ENCODE results near the gene NR2F1-AS1.
"Not testable (repeated sequence)": the region's sequence is repeated elsewhere in the genome, so short reads cannot be mapped to it uniquely, and the experiment has no call there.

Gene NR2F1-AS1

DNA sequence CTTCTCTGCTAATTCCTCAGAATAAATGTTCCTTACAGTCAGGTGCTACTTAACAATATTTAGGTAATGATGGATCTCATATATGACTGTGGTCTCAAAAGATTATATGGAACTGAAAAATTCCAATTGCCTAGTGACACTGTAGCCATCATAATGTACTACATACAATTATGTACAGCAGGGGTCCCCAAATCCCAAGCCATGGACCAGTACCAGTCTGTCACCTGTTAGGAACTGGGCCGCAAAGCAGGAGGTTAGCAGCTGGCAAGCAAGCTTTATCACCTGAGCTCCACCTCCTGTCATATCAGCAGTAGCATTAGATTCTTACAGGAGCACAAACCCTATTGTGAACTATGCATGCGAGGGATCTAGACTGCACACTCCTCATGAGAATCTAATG, 69.6 kb downstream of the NR2F1-AS1 start:
- H3K9ac ChIP-seq (ENCODE audit: low read depth, low read length), result no peak overlapping the region
- H3K9me3 ChIP-seq (ENCODE audit: control insufficient read depth, insufficient read depth, low read length), result no peaks in the 10 kb centered on the region
- no peaks in the 10 kb centered on the region for H3K36me3 ChIP-seq (ENCODE audit: control insufficient read depth, insufficient read depth, low read length)
- no peak overlapping the region for H3K4me3 ChIP-seq (ENCODE audit: low read depth, low read length)
- H3K27me3 ChIP-seq (ENCODE audit: control insufficient read depth, insufficient read depth, low read length), result no peaks in the 10 kb centered on the region
- H3K4me1 ChIP-seq (ENCODE audit: control insufficient read depth, insufficient read depth, low read length), result no peaks in the 10 kb centered on the region

DNA sequence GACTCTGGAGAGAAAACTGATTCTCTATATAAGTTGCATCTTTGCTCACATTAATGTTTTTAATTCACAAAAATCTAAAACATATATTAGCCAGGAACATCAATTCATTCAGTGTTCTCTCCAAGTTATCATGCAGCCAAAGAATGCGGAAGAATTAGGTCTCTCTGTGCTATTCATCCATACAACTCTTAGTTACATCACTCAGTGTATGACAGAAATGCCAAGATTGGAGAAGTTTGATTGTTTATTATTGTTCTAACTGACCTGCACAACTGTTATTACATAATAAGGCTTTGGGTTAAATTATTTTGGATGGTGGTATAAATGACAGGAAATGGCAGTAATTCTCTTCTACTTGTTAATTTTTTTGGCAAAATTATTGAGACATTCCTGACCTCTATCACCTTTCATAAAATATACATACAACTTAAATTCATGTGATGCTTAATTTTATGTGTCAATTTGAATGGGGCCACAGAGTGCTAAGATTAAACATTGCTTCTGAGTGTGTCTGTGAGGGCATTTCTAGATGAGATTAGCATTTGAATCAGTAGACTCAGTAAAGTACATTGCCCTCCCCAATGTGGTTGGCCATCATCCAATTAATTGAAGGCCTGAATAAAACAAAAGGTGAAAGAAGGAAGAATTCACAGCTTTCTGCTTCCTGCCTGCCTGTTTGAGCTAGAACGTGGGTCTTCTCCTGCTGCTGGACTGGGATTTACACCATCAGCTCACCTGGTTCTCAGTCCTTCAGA, 70.2 kb downstream of the NR2F1-AS1 start:
- H3K4me3 ChIP-seq (ENCODE audit: low read depth, low read length), result no peak overlapping the region
- H3K36me3 ChIP-seq (ENCODE audit: control insufficient read depth, insufficient read depth, low read length), result no peaks in the 10 kb centered on the region
- H3K4me1 ChIP-seq (ENCODE audit: control insufficient read depth, insufficient read depth, low read length), result no peaks in the 10 kb centered on the region
- H3K9me3 ChIP-seq (ENCODE audit: control insufficient read depth, insufficient read depth, low read length), result no peaks in the 10 kb centered on the region
- no peak overlapping the region for H3K9ac ChIP-seq (ENCODE audit: low read depth, low read length)
- H3K27me3 ChIP-seq (ENCODE audit: control insufficient read depth, insufficient read depth, low read length), result no peaks in the 10 kb centered on the region

DNA sequence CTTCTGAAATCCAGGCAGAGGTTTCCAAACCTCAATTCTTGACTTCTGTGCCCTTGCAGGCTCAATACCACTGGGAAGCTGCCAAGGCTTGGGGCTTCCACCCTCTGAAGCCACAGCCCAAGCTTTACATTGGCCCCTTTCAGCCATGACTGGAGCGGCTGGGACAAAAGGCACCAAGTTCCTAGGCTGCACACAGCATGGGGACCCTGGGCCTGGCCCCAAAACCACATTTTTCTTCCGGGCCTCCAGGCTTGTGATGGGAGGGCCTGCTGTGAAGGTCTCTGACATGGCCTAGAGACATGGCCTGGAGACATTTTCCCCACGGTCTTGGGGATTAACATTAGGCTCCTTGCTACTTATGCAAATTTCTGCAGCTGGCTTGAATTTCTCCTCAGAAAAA, 75.5 kb downstream of the NR2F1-AS1 start:
- H3K9me3 ChIP-seq (ENCODE audit: control insufficient read depth, insufficient read depth, low read length); H3K9ac ChIP-seq (ENCODE audit: low read depth, low read length); H3K4me3 ChIP-seq (ENCODE audit: low read depth, low read length); H3K27me3 ChIP-seq (ENCODE audit: control insufficient read depth, insufficient read depth, low read length); H3K4me1 ChIP-seq (ENCODE audit: control insufficient read depth, insufficient read depth, low read length); H3K36me3 ChIP-seq (ENCODE audit: control insufficient read depth, insufficient read depth, low read length): not testable (repeated sequence)

DNA sequence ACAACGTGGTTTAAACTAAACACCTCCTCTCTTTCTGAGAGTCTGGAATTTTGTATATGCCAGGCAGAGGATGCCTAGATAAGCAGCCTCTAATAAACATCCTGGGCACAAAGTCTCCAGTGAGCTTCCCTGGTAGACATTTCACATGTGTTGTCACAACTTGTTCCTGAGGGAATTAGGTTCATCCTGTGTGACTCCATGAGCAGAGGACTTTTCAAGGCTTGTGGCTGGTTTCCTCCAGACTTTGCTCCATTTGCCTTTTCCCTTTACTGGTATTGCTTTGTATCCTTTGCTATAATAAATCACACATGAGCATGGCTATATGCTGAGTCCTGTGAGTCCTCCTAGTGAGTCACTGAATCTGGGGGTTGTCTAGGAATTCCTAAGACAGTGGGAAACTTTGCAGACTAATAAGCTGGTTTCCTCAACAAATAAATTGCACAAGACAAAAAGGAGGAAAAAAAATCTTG, 77.4 kb downstream of the NR2F1-AS1 start:
- Histone ChIP-seq H3K9me3 (ENCODE audit: control insufficient read depth, insufficient read depth, low read length) (no peaks in the 10 kb centered on the region), H3K4me1 (ENCODE audit: control insufficient read depth, insufficient read depth, low read length) (no peaks in the 10 kb centered on the region), H3K4me3 (ENCODE audit: low read depth, low read length) (no peak overlapping the region), H3K9ac (ENCODE audit: low read depth, low read length) (no peak overlapping the region), H3K36me3 (ENCODE audit: control insufficient read depth, insufficient read depth, low read length) (no peaks in the 10 kb centered on the region), H3K27me3 (ENCODE audit: control insufficient read depth, insufficient read depth, low read length) (no peaks in the 10 kb centered on the region)

DNA sequence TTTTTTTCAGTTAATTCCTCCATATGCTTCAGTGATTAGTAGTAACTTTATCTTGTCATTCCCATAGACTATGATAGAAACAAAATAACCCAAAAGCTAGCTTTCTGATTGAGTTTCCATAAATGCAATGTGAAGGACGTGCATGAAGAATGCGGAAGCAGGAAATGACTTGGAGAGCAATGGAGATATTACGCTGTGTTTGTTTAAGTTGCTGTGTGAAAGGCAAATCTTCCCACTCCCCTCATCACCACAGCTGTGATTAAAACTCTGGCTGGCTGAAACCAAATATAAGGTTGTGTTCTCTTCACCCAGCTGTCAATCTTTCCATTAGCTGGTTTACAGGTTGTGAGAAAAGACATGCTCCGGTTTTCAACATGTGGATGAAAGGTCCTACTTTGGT, 83.9 kb downstream of the NR2F1-AS1 start:
- H3K36me3 ChIP-seq (ENCODE audit: control insufficient read depth, insufficient read depth, low read length), result no peaks in the 10 kb centered on the region
- H3K4me3 ChIP-seq (ENCODE audit: low read depth, low read length), result no peak overlapping the region

DNA sequence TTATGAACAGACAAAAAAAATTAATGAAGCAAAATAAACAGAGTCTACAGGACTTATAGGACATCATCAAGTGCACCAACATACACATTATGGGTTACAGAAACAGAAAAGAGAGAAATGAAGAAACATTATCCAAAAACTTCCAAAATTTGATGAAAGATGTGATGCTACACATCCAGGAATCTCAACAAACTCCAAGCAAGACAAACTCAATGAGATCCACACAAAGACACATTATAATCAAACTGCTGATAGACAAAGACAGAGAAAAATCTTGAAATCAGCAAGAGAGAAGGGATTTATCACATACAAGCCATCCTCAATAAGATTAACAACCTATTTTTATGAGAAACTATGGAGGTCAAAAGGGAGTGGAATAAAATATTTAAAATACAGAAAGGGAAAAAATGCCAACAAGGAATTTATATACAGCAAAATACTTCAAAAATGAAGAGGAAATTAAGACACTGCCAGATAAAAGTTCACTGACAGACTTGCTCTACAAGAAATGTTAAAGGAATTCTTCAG, 101.0 kb downstream of the NR2F1-AS1 start:
- no peaks in the 10 kb centered on the region for H3K36me3 ChIP-seq (ENCODE audit: control insufficient read depth, insufficient read depth, low read length)
- no peaks in the 10 kb centered on the region for H3K4me1 ChIP-seq (ENCODE audit: control insufficient read depth, insufficient read depth, low read length)
- H3K9me3 ChIP-seq (ENCODE audit: control insufficient read depth, insufficient read depth, low read length), result no peaks in the 10 kb centered on the region
- H3K9ac ChIP-seq (ENCODE audit: low read depth, low read length), result no peak overlapping the region
- no peaks in the 10 kb centered on the region for H3K27me3 ChIP-seq (ENCODE audit: control insufficient read depth, insufficient read depth, low read length)
- H3K4me3 ChIP-seq (ENCODE audit: low read depth, low read length), result no peak overlapping the region

More for the DNA sequence above, 83.9 kb downstream of the NR2F1-AS1 start:
- Histone ChIP-seq H3K4me1 (ENCODE audit: control insufficient read depth, insufficient read depth, low read length) (no peaks in the 10 kb centered on the region), H3K27me3 (ENCODE audit: control insufficient read depth, insufficient read depth, low read length) (no peaks in the 10 kb centered on the region), H3K9me3 (ENCODE audit: control insufficient read depth, insufficient read depth, low read length) (no peaks in the 10 kb centered on the region), H3K9ac (ENCODE audit: low read depth, low read length) (no peak overlapping the region)

DNA sequence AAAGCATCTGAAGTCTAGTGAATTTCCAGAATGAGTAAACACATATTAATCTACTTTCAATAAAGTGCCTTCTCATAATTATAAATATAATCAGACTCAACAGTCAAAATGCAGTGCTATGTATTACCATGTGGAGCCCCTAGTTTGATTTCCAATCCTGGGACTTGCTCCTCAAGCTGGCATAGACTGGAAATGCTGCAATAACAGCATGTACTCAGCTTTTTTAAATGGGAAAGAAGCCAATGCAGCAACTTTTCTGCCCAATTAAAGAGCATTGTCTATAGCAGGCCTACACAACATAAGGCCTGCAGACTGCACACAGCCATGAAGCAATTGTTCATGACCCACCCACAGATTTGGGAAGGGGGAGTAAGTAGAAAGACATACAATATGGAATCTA, 103.2 kb downstream of the NR2F1-AS1 start:
- H3K4me3 ChIP-seq (ENCODE audit: low read depth, low read length), result no peak overlapping the region
- no peak overlapping the region for H3K9ac ChIP-seq (ENCODE audit: low read depth, low read length)
- H3K9me3 ChIP-seq (ENCODE audit: control insufficient read depth, insufficient read depth, low read length), result no peaks in the 10 kb centered on the region
- H3K36me3 ChIP-seq (ENCODE audit: control insufficient read depth, insufficient read depth, low read length), result no peaks in the 10 kb centered on the region
- H3K4me1 ChIP-seq (ENCODE audit: control insufficient read depth, insufficient read depth, low read length), result no peaks in the 10 kb centered on the region
- H3K27me3 ChIP-seq (ENCODE audit: control insufficient read depth, insufficient read depth, low read length), result no peaks in the 10 kb centered on the region

DNA sequence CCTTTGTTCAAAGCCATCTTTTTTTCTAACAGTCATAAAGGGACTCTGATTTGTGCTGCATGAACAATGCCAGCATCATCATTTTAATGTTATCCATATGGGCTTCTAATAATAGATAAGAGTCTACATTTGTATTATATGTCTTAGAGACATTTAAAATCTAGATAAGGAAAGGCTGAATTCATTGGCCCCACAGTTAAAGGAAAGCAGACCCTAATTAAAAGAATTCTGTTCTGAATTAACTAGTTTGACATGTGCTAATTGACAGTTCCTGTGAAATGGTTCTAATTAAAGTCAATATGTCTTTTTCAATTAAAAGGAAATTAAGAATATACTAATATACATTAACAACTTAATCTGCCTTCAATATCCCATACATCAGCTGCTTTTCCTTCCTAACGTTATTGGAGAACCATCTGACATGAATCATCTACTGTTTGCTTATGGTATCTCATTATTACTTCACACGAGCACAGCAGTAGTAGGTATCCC, 104.7 kb downstream of the NR2F1-AS1 start:
- H3K4me3 ChIP-seq (ENCODE audit: low read depth, low read length), result no peak overlapping the region
- H3K4me1 ChIP-seq (ENCODE audit: control insufficient read depth, insufficient read depth, low read length), result no peaks in the 10 kb centered on the region
- no peak overlapping the region for H3K9ac ChIP-seq (ENCODE audit: low read depth, low read length)
- H3K27me3 ChIP-seq (ENCODE audit: control insufficient read depth, insufficient read depth, low read length), result no peaks in the 10 kb centered on the region
- no peaks in the 10 kb centered on the region for H3K36me3 ChIP-seq (ENCODE audit: control insufficient read depth, insufficient read depth, low read length)
- H3K9me3 ChIP-seq (ENCODE audit: control insufficient read depth, insufficient read depth, low read length), result no peaks in the 10 kb centered on the region

DNA sequence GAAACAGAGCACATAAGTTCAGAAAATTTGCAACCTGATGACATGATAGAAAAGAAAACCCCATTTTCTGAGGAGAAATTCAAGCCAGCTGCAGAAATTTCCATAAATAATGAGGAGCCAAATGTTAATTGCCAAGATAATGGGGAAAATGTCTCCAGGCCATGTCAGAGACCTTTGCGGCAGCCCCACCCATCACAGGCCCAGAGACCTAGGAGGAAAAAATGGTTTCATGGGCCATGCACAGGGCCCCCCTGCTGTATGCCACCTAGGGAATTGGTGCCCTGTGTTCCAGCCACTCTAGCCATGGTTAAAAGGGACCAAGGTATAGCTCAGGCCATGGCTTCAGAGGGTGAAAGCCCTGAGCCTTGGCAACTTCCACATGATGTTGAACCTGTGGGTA, 118.1 kb downstream of the NR2F1-AS1 start:
- no peak overlapping the region for H3K9ac ChIP-seq (ENCODE audit: low read depth, low read length)

DNA sequence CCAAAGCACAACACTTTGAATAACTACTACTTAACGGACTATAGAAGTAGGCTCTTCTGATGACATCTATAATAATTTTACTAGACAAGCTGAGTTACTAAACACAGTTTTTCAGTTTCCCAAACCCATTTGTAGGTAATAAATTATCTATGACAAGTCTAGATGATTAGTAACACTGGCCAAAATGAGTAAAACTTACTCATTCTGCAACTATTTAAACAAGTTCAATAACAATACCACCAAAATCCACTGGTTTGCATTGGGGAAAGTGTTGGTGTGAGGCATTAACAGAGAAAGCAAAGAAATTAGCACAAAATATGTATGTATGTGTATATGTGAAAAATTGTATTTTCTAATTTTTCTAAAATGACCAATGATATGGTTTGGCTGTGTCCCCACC, 119.3 kb downstream of the NR2F1-AS1 start:
- Histone ChIP-seq H3K27me3 (ENCODE audit: control insufficient read depth, insufficient read depth, low read length) (no peaks in the 10 kb centered on the region), H3K9ac (ENCODE audit: low read depth, low read length) (no peak overlapping the region), H3K36me3 (ENCODE audit: control insufficient read depth, insufficient read depth, low read length) (peaks cover 2% of the 10 kb centered on the region), H3K9me3 (ENCODE audit: control insufficient read depth, insufficient read depth, low read length) (peaks cover 16% of the 10 kb centered on the region), H3K4me1 (ENCODE audit: control insufficient read depth, insufficient read depth, low read length) (peaks cover 1% of the 10 kb centered on the region), H3K4me3 (ENCODE audit: low read depth, low read length) (no peak overlapping the region)

More for the DNA sequence above, 118.1 kb downstream of the NR2F1-AS1 start:
- Histone ChIP-seq H3K36me3 (ENCODE audit: control insufficient read depth, insufficient read depth, low read length) (peaks cover 2% of the 10 kb centered on the region), H3K4me1 (ENCODE audit: control insufficient read depth, insufficient read depth, low read length) (no peaks in the 10 kb centered on the region), H3K9me3 (ENCODE audit: control insufficient read depth, insufficient read depth, low read length) (peaks cover 16% of the 10 kb centered on the region), H3K27me3 (ENCODE audit: control insufficient read depth, insufficient read depth, low read length) (no peaks in the 10 kb centered on the region), H3K4me3 (ENCODE audit: low read depth, low read length) (no peak overlapping the region)

DNA sequence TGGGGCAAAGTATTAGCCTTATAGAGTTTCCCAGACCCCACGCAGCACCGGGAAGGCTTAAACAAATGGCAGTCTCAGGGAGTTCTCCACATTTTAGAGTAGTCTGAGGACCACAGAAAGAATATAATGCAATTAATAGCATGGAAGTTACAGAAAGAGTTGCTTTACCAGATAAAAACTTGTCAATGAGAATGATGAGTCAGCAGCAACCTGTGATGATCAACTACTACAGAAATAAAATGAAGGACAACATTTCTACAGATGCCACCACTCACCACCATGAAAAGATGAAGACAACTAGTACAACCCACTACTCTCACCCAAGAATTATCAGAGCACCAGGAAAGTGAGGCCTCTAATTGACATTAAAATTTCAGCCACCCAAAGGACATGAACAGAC, 120.7 kb downstream of the NR2F1-AS1 start:
- peaks cover 3% of the 10 kb centered on the region for H3K4me1 ChIP-seq (ENCODE audit: control insufficient read depth, insufficient read depth, low read length)
- no peak overlapping the region for H3K9ac ChIP-seq (ENCODE audit: low read depth, low read length)
- H3K36me3 ChIP-seq (ENCODE audit: control insufficient read depth, insufficient read depth, low read length), result peaks cover 2% of the 10 kb centered on the region
- H3K27me3 ChIP-seq (ENCODE audit: control insufficient read depth, insufficient read depth, low read length), result no peaks in the 10 kb centered on the region
- H3K9me3 ChIP-seq (ENCODE audit: control insufficient read depth, insufficient read depth, low read length), result peaks cover 16% of the 10 kb centered on the region
- H3K4me3 ChIP-seq (ENCODE audit: low read depth, low read length), result no peak overlapping the region

DNA sequence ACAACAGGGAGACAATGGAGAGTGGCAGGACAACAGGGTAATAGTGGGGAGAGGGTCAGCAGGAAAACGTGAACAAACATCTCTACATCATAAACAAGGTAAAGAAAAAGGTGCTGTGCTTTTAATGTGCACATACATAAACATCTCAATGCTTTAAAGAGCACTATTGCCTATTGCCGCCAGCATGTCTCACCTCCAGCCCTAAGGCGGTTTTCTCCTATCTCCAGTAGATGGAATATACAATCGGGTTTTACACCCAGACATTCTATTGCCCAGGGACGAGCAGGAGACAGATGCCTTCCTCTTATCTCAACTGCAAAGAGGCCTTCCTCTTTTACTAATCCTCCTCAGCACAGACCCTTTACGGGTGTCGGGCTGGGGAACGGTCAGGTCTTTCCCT, 124.2 kb downstream of the NR2F1-AS1 start:
- not testable (repeated sequence) for H3K9me3 ChIP-seq (ENCODE audit: control insufficient read depth, insufficient read depth, low read length); H3K9ac ChIP-seq (ENCODE audit: low read depth, low read length); H3K27me3 ChIP-seq (ENCODE audit: control insufficient read depth, insufficient read depth, low read length); H3K4me3 ChIP-seq (ENCODE audit: low read depth, low read length); H3K36me3 ChIP-seq (ENCODE audit: control insufficient read depth, insufficient read depth, low read length); H3K4me1 ChIP-seq (ENCODE audit: control insufficient read depth, insufficient read depth, low read length)
